ENCODE data around the gene PPP1R12A.
"Not testable (repeated sequence)": the region's sequence is repeated elsewhere in the genome, so short reads cannot be mapped to it uniquely, and the experiment has no call there.

Gene PPP1R12A

DNA sequence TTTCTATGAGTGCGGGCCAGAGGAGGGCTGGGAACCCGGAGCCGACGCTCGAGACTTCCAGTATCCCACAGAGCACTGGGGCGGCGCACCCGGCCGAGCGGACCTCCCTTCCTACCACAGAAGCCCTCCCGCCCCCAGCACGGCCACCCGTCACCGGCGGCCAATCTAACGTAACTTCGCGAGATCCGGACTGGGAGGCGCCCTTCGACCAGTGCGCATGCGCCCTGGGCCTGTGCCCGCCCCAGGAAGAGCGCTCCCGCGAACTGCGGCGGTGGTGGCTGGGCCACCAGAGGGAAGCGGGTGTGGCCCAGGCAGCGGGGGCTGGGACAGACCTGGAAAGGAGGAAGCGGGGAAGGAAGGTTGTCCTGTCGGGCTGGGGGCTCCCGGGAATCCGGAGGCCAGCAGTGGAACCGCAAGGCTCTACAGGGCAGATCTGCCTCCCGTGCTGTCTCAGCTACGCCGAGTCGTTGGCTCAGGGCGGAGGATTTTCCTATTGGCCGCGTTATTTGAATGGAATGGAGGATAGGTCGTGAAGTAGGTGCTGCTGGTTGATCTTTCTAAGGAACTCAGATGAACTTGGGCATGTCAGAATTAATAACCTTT is at the start of gene PPP1R12A:
TSS of gene PPP1R12A (minus strand) at position 77 of the 603 bp plus-strand sequence. CDS start 166 bp downstream, outside the sequence.
- DNase-seq: peak; percentile 93

DNA sequence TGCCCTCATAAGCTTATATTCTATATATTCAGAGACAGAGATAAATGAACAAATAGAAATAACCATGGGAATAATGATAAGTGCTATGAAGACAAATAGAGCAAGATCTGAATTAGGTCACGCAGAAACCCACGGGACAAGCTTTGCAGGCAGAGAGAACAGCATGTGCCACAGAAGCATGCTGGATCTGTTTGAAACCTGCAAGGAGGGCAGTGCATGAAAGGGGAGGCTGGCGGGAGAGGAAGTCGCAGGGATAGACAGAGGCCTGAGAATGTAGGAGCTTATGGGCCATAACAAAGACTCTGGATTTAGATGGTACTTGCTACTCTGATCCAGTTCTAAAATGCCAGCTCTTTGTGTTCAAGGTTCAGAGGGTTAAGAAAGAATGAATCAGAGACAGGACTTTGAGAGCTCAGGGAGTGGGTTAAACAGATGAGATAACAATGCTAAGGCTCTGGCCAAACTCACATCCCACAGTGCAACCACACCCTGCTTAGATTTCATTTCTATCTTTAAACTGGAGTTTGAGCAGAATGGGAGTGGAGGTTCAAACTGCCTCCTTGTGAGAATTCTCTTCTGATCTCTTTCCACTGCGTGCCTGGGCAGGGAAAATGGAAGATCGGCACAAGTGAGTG is 49.2 kb upstream of the PPP1R12A start:
- DNase-seq: no peak

DNA sequence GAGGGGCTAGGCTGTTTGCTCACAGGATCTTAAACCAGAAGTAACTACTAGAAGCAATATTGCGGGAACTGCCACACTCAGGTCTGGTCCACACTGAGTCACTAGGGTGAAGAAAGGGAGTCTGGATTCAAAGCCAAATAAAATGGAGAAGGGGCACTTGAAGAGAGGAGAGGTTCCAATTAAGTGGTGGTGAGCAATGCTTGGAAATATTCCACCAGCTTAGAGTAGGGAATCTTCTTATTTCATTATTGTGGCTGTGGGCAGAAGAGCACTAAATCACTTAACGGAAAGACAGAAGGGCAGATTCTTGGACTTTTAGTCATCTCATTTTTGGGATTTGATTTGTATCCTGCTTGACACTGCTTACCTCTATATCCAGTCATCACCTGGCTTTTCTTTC is 48.6 kb upstream of the PPP1R12A start:
- no peak for DNase-seq

DNA sequence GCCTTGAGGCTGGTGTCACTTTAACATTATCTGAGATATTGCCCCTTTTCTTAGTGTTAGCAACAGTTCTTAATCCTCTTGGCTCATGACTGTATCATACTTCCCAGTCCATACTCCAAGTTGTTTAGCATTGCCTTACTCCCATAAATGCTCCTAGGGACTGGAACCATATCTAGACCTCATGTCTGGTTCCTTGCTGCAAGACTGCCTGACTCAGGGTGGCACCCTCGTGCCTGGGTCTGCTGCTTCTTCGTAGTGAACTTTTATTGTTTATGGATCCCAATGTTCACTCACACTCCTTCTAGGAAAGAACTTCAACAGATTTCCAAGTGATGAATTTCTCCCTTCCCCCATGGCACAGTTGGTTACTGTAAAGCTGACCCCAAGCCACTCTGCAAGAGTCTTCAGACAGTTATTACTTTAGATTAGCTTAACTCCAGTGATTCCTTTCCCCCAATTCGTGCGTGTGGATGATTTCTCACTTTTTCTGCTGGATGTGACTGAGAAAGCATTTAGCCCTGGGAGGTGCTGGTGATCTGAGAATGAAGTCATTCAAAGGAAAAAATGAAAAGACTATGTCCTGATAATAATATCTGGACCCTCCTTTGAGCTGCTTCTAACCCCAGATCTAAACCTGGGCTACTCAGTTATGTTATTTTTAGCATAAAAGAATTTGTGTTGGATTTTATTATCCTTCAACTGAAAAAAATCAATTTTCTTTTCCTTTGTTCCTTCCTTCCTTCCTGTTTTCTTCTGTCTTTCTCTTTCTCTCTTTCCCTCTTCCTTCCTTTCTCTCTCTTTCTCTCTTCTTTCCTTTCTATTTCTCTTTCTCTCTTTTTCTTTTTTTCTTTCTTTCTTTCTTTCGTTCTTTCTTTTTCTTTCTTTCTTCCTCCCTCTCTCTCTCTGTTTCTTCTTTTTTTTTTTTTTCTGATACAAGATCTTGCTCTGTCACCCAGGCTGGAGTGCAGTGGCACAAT is 47.5 kb upstream of the PPP1R12A start:
- DNase-seq: no peak

DNA sequence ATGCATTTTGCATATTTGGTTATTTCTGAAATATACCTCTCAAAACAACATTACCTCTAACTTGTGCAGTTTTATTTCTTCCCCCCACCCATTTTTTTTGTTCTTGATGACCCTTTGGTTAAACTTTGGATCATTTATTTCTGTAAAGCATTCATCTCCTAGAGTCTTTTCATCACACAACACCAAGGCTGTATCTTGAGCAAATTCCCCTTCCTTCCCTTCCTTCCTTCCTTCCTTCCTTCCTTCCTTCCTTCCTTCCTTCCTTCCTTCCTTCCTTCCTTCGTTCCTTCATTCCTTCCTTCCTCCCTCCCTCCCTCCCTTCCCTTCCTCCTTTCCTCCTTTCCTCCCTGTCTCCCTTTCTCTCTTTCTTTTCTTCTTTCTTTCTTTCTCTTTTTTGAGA is 43.8 kb upstream of the PPP1R12A start:
- DNase-seq: no peak

DNA sequence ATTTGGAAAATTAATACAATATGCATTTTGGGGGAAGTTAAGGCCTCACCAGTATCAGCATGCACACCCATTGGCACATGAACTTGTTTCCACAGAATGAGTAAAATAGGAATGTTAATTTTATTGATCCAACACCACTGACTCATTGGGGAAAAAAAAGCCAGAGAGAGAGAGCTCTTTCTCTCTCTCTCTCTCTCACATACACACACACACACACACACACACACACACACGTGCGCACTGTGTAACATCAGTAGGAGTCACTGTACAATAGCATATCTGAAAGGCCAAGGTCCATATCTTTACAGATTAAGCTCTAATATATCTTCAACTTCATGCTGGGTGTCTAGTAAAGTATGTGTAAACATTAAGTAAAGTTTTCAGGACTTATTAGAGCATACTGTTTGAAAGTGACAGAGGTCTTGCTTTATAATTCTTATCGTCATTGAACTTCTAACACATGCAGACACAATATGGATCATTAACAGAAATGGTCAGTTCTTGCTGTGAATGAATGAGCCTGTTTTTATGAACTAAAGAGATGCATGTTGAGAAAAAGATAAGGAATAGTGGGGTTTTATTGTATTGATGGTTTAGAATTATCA is 43.1 kb upstream of the PPP1R12A start:
- DNase-seq: not testable (repeated sequence)

DNA sequence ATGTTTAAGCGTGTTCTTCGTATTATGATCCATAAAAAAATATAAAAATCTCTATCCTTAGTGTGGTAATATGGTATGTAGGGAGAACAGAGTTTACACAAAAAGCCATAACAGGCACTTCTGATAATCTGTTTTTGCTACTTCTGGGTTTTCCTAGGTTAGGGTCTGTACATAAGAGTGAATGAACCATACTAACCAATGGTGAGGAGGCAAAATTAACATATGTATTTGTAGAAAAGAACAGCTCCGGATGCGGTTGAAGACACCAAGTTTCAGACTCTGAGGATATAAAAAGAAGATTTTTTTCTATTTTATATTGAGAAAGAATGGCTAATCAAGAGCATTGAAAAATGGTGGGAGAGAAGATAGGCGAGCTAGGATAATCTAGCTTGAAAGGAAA is 40.2 kb upstream of the PPP1R12A start:
- DNase-seq: no peak

DNA sequence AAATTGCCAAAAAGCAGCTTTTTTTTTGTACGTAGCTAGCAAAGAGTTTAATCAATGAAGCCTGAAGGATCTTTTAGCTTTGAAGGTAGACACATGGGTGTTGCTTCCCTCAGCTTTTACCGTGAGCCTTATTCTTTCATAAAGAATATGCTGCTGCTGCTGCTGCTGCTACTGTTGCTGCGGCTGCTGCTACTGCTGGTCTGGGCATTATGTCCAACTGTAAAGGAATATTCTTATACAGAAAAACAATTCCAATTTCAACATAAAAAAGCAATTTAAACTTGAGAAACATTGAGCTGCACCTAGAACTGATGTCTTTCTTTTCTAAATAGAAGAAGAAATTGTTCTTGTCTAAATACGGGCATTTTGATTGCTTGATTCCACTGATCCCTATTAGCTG is 38.9 kb upstream of the PPP1R12A start:
- no peak for DNase-seq

DNA sequence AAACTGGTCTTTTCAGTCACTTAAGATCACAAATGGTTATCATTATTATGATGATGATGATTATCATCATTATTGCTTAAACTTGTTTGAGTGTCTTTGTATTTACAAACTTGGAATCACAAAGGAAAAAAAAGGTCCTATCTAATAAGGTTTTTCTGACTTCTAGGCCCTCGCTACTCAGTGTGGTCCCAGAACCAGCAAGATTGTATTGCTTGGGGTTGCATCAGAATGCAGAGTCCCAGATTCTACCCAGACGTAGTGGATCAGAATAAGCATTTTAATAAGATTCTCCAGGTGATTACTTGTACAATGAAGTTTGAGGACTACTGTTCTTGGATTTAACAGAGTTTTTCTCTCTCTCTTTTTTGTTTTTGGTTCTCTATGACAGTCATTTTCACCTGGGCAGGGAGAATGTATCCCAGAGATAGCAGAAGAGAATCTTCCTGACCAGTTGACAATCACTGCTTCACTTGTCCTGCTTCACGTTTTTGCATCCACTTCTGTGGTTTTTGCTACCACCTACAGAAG is 29.3 kb upstream of the PPP1R12A start:
- DNase-seq: no peak

DNA sequence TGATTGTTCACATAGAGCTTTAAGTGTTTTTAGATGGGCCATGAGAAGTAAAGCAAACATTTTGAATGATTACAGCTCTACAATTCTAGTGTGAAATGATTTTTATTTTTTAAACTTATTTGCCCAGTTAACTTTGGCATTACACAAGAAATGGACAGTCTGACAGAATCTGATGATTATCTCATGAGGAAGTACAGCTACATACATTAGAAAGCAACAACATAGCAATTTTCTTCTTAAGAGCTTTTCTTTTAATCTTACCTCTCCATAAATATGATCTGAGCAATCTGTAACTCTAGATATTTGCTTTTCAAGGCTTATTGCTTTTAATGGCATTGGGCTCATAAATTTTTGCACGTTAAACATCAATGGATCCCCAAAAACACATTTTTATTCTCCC is 26.5 kb upstream of the PPP1R12A start:
- no peak for DNase-seq

DNA sequence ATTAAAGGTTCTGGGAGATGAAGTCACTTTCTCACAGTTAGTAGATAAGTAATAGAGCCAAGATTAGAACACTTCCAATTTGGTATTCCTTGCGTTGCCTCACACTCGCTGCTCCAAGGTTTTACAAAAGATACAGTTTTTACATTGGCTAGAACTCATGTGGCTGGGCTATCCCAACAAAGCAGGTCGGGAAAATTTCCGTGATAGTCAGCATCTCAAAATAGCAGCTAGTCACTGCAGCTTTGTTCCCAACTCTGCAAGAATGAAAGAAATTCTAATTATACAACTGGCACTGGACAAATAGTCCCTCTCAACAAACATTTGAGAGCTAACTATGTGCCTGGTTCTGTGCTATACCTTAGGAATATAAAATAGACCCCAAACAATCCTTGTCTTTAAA is 24.6 kb upstream of the PPP1R12A start:
- DNase-seq: no peak

DNA sequence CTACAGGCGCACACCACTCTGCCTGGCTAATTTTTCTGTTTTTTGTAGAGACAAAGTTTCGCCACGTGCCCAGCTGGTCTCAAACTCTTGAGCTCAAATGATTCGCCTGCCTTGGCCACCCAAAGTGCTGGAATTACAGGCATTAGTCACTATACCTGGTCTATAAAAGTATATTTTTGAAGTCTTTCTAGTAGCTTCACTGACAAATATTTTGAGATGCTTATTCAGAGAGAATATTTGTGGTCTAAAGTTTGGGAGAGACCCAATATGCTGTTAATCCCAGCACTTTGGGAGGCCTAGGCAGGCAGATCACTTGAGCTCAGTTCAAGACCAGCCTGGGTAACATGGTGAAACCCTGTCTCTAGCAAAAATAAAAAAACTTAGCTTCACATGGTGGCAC is 22.0 kb upstream of the PPP1R12A start:
- DNase-seq: no peak

DNA sequence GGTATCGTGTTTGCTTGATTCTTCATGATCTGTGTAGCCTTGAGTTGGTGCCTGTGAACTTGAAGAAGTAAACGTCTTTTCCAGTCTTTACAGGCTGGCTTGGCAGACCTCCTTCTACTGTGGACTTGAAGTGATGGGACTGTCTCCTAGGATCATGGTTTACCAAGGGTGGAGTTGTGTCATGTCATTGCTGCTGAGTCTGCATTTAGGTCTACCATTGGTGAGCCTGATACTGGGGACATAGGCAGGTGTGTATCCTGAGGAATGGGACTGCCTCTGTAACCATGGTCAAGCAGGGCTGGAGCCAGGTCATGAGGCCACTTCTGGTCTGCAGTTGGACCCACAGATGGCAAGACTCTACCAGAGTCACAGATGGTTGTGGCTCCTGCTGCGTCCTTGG is 20.7 kb upstream of the PPP1R12A start:
- no peak for DNase-seq

DNA sequence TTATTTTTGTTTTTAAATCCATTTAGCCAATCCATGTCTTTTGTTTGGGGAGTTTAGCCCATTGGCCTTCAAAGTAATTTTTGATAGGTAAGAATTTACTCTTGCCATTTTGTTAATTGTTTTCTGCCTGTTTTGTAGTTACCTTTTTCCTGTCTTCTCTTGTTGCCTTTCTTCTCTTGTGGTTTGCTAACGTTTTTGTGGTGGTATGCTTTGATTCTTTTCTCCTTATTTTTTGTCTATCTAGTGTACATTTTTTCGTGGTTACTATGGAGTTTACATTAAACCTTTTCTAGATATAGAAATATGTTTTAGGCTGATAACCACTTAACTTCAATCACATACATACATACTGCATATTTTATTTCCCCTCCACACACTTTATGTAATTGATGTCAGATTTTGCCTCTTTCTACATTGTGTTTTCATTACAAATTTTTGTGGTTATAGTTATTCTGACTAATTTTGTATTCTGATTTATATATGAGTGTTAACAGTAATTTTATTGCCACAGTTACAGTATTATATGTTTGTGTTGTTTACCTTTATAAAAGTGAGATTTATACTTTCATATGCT is 19.2 kb upstream of the PPP1R12A start:
- DNase-seq: no peak

DNA sequence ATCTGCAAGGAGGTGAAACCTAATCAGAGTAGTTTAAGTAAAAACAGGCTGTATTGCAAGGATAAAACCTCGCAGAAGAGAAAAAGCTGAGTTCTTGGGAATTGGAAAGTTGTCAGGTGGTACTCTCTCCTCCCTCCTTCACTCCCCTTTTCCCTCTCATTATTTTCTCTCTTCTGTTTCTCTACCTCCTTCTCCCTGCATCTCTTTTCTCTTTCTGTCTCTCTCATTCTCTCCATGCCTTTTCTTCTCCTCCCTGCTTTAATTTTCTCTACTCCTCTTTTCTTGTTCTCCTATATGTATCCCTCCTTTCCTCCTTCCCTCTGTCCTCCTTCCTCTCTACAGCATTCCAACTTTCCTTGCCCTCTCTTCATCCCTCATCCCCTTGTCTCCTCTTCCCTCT is 14.2 kb upstream of the PPP1R12A start:
- DNase-seq: no peak

DNA sequence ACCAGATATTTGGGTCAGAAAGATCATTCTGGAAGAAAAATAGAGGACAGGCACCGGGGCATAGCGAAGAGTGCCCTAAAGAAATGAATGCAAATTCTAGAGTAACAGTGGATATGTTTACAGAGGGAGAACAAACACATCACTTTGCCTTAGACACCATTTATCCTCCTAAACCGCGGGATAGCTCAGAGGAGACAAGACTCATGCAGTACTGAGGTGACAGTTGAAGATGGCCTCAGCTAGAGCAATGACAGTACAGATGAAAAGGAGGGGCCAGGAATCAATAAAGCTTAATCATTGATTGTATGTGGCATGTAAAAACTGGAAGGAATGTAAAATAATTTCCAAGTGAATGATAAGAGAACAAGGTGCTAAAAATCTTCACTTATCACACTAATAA is 10.5 kb upstream of the PPP1R12A start:
- no peak for DNase-seq

DNA sequence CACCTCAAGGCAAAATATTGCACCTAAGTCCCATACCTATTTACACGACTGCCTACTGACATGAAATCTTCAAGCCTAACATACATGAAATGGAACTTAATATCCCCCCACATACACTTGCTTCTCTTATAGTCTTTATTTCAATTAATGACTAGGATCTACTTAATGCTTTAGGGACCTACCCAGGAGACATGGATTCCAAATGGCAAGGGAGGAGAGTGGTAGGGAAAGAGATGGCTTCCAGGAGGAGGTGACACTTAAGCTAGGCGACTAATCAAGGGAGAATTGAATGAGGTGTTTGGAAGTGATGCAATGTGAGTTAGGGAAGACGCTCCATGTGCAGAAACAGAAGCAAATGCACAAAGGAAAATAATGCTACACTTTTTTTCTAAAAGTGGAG is 9.7 kb upstream of the PPP1R12A start:
- DNase-seq: no peak

DNA sequence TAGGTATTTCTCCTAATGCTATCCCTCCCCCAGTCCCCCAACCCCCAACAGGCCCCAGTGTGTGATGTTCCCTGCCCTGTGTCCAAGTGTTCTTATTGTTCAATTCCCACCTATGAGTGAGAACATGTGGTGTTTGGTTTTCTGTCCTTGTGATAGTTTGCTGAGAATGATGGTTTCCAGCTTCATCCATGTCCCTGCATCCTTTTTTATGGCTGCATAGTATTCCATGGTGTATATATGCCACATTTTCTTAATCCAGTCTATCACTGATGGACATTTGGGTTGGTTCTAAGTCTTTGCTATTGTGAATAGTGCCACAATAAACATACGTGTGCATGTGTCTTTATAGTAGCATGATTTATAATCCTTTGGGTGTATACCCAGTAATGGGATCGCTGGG is 7.9 kb upstream of the PPP1R12A start:
- not testable (repeated sequence) for DNase-seq

DNA sequence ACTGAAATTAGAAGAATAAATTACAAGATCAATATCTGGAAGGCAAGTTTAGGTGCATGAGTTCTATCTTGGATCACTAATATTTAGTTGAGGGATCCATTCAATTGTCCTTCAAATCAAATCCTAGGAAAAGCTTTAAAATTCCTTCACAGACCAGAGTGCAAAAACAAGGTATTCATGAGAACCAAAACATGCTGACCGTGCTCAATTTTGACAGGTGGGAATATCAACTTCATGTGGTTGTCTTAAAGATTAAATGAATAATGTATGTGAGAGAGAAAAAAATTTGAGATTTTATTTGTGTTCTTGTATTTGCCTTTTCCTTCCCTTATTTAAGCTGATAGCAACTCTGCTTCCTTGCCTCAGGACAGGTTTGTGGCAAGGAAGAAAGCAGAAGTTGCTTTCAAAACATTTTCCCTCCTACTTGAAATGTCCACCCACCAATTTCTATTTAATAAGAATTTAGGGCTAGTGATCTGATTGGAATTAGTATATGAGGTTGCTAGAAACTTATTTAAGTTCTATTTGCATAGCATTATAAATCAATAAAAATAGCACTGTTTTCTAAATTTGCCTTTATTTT is 4.9 kb upstream of the PPP1R12A start:
- no peak for DNase-seq

DNA sequence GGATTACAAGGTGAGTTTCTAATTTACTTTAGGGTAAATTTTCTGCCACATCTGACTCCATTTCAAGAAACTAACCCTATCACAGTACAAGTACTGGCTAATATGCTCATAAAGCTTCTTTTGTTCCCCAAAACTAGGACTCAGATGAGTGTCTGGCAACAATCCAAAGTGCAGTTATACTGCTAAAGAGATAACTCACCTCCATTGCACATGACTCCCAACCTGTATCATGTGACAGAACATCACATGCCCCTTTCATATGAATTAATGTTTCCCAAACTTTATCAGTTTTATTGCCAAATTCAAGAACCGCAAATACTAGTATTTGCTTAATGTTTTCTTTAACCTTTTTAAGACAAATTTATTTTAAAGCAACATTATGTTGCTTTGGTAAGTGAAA is 3.9 kb upstream of the PPP1R12A start:
- no peak for DNase-seq

DNA sequence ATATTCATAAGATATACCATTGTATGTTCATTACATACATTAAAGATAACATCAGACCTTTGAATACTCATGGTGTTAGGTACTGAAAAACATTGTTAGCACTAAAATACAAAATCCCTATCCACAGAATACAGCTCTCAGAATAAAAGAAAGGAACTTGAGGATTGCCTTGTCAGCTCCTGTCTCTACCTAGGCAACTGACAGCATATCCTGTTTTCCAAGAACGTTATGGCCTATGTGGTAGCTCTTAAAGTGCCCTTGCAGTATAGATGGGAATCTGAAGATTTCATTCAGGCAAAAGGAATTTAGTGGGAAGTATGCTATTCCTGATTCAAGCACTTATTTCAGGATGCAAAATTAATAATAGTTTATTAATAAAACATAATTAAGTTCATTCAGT is 1.8 kb upstream of the PPP1R12A start:
- DNase-seq: no peak

DNA sequence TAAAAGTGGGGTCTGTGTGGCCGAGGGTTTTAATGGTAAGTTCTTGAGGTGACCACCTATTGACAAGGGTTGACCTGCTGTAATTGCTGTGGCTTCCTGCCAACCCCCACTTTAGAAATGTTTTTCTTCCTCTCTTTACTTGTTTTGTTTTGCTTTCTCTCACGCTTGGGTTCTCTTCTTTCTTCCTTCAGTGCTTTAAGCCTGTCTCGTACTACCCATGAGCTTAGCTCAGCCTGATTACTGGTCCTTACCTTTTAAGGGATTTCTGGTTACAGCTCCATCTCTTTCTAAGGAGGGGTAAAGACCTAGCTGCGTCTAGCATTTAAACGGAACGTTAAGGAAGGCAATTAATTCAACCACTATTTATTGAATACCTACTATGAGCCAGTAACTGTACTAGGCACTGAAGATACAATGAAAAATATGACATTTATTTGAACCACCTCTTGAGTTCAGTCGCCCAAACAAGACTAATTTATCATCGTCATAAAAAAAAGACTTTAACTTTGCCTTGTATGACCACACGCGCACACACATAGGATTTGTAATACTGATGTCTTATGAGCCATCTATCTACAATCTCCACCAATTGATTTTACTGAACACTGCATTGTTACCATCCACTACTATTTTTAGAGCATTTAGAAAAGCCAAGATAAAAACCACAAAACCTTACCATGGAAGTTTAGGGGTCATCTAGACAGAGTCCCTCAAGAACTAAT is 888 bp upstream of the PPP1R12A start:
- peak; percentile 49 for DNase-seq
